ENCODE measurements around the gene GDF9.

DNA sequence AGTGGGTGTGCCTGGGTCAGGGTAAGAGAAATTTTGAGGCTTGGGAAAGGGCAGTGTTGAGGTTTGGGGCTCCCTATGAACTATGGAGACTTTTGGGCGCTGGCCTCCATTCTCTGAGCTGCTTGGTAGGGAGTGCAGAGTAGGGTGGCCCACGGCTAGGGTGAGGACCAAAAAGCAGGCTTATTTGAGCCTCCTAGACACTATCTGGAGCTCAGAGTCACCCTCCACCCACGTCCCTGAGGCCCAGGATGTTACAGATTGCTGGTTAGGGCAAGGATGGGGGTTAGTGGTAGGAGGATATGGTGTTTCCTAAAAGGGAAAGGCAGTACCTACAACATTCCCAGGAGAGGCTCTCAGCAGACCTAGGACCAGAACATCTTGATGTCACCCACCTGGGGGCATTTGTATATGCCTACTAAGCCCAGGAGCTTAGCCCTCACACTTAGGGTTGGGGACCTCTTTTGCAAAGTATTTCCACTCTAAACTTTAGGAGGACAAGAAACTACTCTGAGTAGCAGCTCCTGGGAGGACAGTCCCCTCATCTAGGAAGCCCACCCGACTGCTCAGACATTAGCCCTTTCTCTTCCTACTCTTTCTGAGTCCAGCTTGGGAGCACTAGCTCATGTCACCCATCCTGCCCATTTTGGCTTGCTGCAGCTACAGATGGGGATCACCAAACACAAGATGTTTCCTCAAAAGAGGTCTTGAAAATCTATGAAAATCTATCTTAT, 38.2 kb downstream of the GDF9 start:
- TF ChIP-seq RAD21 (IDR thresholded peaks at IDR 0.05; ENCODE audit: low read depth): no peak
- TF ChIP-seq, protein P1, sequence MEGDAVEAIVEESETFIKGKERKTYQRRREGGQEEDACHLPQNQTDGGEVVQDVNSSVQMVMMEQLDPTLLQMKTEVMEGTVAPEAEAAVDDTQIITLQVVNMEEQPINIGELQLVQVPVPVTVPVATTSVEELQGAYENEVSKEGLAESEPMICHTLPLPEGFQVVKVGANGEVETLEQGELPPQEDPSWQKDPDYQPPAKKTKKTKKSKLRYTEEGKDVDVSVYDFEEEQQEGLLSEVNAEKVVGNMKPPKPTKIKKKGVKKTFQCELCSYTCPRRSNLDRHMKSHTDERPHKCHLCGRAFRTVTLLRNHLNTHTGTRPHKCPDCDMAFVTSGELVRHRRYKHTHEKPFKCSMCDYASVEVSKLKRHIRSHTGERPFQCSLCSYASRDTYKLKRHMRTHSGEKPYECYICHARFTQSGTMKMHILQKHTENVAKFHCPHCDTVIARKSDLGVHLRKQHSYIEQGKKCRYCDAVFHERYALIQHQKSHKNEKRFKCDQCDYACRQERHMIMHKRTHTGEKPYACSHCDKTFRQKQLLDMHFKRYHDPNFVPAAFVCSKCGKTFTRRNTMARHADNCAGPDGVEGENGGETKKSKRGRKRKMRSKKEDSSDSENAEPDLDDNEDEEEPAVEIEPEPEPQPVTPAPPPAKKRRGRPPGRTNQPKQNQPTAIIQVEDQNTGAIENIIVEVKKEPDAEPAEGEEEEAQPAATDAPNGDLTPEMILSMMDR (IDR thresholded peaks at IDR 0.05 in 2 of 3, conservative IDR thresholded peaks at IDR 0.05 in 1 of 3; ENCODE audit: borderline replicate concordance in 1 of 3, insufficient read depth in 1 of 3, low read depth in 2 of 3, low read length in 2 of 3): no peak
- no peak for TF ChIP-seq SP1 (IDR thresholded peaks at IDR 0.05; ENCODE audit: low read depth)
- TF ChIP-seq SIN3A (IDR thresholded peaks at IDR 0.05; ENCODE audit: low read depth): no peak
- TF ChIP-seq FOSL1 (IDR thresholded peaks at IDR 0.05; ENCODE audit: low read depth): no peak
- TF ChIP-seq CBX3 (IDR thresholded peaks at IDR 0.05; ENCODE audit: low read depth): no peak
- TF ChIP-seq, protein P2, sequence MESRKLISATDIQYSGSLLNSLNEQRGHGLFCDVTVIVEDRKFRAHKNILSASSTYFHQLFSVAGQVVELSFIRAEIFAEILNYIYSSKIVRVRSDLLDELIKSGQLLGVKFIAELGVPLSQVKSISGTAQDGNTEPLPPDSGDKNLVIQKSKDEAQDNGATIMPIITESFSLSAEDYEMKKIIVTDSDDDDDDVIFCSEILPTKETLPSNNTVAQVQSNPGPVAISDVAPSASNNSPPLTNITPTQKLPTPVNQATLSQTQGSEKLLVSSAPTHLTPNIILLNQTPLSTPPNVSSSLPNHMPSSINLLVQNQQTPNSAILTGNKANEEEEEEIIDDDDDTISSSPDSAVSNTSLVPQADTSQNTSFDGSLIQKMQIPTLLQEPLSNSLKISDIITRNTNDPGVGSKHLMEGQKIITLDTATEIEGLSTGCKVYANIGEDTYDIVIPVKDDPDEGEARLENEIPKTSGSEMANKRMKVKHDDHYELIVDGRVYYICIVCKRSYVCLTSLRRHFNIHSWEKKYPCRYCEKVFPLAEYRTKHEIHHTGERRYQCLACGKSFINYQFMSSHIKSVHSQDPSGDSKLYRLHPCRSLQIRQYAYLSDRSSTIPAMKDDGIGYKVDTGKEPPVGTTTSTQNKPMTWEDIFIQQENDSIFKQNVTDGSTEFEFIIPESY (IDR thresholded peaks at IDR 0.05; ENCODE audit: extremely low read depth, insufficient replicate concordance, low read length): no peak
- TF ChIP-seq, protein P3, sequence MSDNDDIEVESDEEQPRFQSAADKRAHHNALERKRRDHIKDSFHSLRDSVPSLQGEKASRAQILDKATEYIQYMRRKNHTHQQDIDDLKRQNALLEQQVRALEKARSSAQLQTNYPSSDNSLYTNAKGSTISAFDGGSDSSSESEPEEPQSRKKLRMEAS (IDR thresholded peaks at IDR 0.05): no peak
- TF ChIP-seq ZFX (IDR thresholded peaks at IDR 0.05): no peak
- no peak for TF ChIP-seq EZH2 (IDR thresholded peaks at IDR 0.05)

All from HCT116 (cell line).